K562 (cell line): Measurements from ENCODE around the gene CELF4. TPM values are rescaled to one million over a fixed set of nuclear protein-coding genes. Genes with fewer than 3 reads are reported as not detected.

ENCODE experiments used
- ATAC-seq: fragments of 200-7000 bp; cut with Tn5 transposase; 3 replicates; pipeline ENCODE4 v1.9.1; 2020; ENCODE audit warnings: moderate library complexity
- BruUV-seq: library from RNA; stranded (reverse); fragments of 400-500 nt; replicated peaks from 2 replicates; lab custom pipeline; 2021; lab: Mats Ljungman, UMichigan
- CTCF ChIA-PET: fragments of 300-600 bp; formaldehyde crosslinking; extraction: SDS; loops from one replicate; lab custom pipeline; 2021; ENCODE audit warnings: low intra/inter-chr PET ratio; lab: Yijun Ruan, JAX
- POLR2A ChIA-PET: fragments of 300-600, 350-650 bp; sonication (Branson Sonifier 250); formaldehyde crosslinking; extraction: SDS; loops from one replicate; lab custom pipeline; 2021; ENCODE audit warnings: antibody characterized with exemption, inconsistent platforms; lab: Yijun Ruan, JAX
- DNase-seq, 4 experiments: peaks; one replicate each; pipeline versions ENCODE4 v3.0.0 to v3.0.0-alpha.2; 2011 to 2018; ENCODE audit warnings: low spot score in 3 of 4, mixed read lengths in 3 of 4; ENCODE audit errors: extremely low read depth in 1 of 4
- FAIRE-seq: peaks from 2 replicates; lab custom pipeline; 2011; peaks lifted over from hg19 to GRCh38; lab: Jason Lieb, UNC
- H2AFZ ChIP-seq: 2 replicates; pipeline ENCODE4 v1.6.0; 2011; ENCODE audit warnings: low read depth, low read length, control low read depth, inconsistent platforms
- H3K27ac ChIP-seq: fragments of 200-600 bp; 3 replicates; pipeline ENCODE4 v1.8.0; 2011; ENCODE audit warnings: low read depth, mild to moderate bottlenecking, control low read depth, inconsistent platforms, low read length, moderate library complexity, mixed read lengths; ENCODE audit errors: extremely low read depth
- H3K27me3 ChIP-seq, 2 experiments: fragments of 300-600 bp in 1 of 2; 2 replicates in 1 of 2; 3 replicates in 1 of 2; pipeline versions ENCODE4 v1.6.0 to v1.8.0; 2011; ENCODE audit warnings: inconsistent platforms in 2 of 2, low read length in 2 of 2, mild to moderate bottlenecking in 1 of 2, mixed read lengths in 1 of 2, moderate library complexity in 1 of 2; ENCODE audit not compliant: control insufficient read depth in 2 of 2, insufficient read depth in 2 of 2
- H3K36me3 ChIP-seq: fragments of 300-600 bp; 3 replicates; pipeline ENCODE4 v1.8.0; 2011; ENCODE audit warnings: mild to moderate bottlenecking, low read length, inconsistent platforms; ENCODE audit not compliant: control insufficient read depth, insufficient read depth
- H3K4me1 ChIP-seq, 2 experiments: fragments of 200-600 bp in 1 of 2; replicated peaks in 1 of 2; 2 replicates in 1 of 2; 3 replicates in 1 of 2; pipeline versions ENCODE4 v1.5.1 to v1.8.0; 2011; ENCODE audit warnings: inconsistent platforms in 2 of 2, low read length in 2 of 2, mild to moderate bottlenecking in 1 of 2, mixed read lengths in 1 of 2, moderate library complexity in 1 of 2; ENCODE audit not compliant: control insufficient read depth in 2 of 2, insufficient read depth in 2 of 2
- H3K4me2 ChIP-seq: 2 replicates; pipeline ENCODE4 v1.6.1; 2011; ENCODE audit warnings: low read length, control low read depth, inconsistent platforms, mixed read lengths; ENCODE audit not compliant: insufficient read depth
- H3K4me3 ChIP-seq: fragments of 200-600 bp; sonication (generic), shearing (Covaris generic); 2 replicates; pipeline ENCODE4 v1.5.1; 2016; ENCODE audit warnings: control low read depth, inconsistent platforms
- H3K79me2 ChIP-seq: fragments of 200-600 bp; 3 replicates; pipeline ENCODE4 v1.8.0; 2011; ENCODE audit warnings: low read length, inconsistent platforms; ENCODE audit not compliant: control insufficient read depth, insufficient read depth
- H3K9ac ChIP-seq, 2 experiments: 2 replicates each; pipeline versions ENCODE4 v1.6.0 to v1.6.1; 2011; ENCODE audit warnings: low read depth in 2 of 2, low read length in 2 of 2, control low read depth in 1 of 2, inconsistent platforms in 1 of 2, mild to moderate bottlenecking in 1 of 2, mixed read lengths in 1 of 2; ENCODE audit not compliant: insufficient read depth in 1 of 2
- H3K9me1 ChIP-seq: one replicate; pipeline ENCODE4 v1.6.0; 2011; ENCODE audit warnings: inconsistent platforms, mild to moderate bottlenecking, low read length, moderate library complexity; ENCODE audit not compliant: control insufficient read depth, insufficient read depth
- H3K9me3 ChIP-seq: replicated peaks from 2 replicates; pipeline ENCODE4 v1.5.1; 2011; ENCODE audit warnings: low read depth, low read length, inconsistent platforms; ENCODE audit not compliant: control insufficient read depth, insufficient read depth
- H4K20me1 ChIP-seq: replicated peaks from 2 replicates; pipeline ENCODE4 v1.6.1; 2011; ENCODE audit warnings: low read length, inconsistent platforms, mixed read lengths; ENCODE audit not compliant: control insufficient read depth, insufficient read depth
- CBX5 ChIP-seq: IDR thresholded peaks from 2 replicates; pipeline ENCODE4 v1.6.1; 2014; ENCODE audit warnings: low read depth, borderline replicate concordance
- DLX4 ChIP-seq: fragments of 250-450 bp; sonication (Bioruptor Pico); IDR thresholded peaks from 2 replicates; pipeline ENCODE4 v1.6.1; 2021; ENCODE audit warnings: mild to moderate bottlenecking
- FUS ChIP-seq: fragments of 200-400 bp; formaldehyde crosslinking; optimal IDR thresholded peaks from 2 replicates; pipeline ENCODE3; 2017; ENCODE audit warnings: low read depth, low read length
- GTF2F1 ChIP-seq: IDR thresholded peaks from 2 replicates; pipeline ENCODE4 v1.6.1; 2011; ENCODE audit warnings: low read depth, low read length, improper control_type of control experiment
- HDAC6 ChIP-seq: IDR thresholded peaks from 2 replicates; pipeline ENCODE4 v1.6.1; 2012; ENCODE audit warnings: low read depth, mild to moderate bottlenecking, control low read depth, inconsistent platforms, low read length, moderate library complexity
- KAT2B ChIP-seq: IDR thresholded peaks from one replicate; pipeline ENCODE4 v1.6.1; 2012; ENCODE audit warnings: low read depth, mild to moderate bottlenecking, control low read depth, inconsistent platforms, low read length, moderate library complexity
- KLF16 ChIP-seq: IDR thresholded peaks from 2 replicates; pipeline ENCODE4 v1.6.1; 2016; ENCODE audit warnings: antibody characterized with exemption
- NCOA1 ChIP-seq: fragments of 450-650 bp; IDR thresholded peaks from 2 replicates; pipeline ENCODE4 v1.6.1; 2016; ENCODE audit warnings: low read depth
- NFXL1 ChIP-seq: fragments of 450-650 bp; formaldehyde crosslinking; IDR thresholded peaks from 2 replicates; pipeline ENCODE4 v1.4.0; 2021; ENCODE audit warnings: mild to moderate bottlenecking
- PTTG1 ChIP-seq: fragments of 450-650 bp; IDR thresholded peaks from 2 replicates; pipeline ENCODE4 v1.6.1; 2016; ENCODE audit warnings: low read depth, mild to moderate bottlenecking, missing genetic modification characterization, missing compliant biosample characterization
- RBM17 ChIP-seq: fragments of 200-400 bp; formaldehyde crosslinking; IDR thresholded peaks from 2 replicates; pipeline ENCODE4 v1.6.1; 2017; ENCODE audit warnings: low read depth, mild to moderate bottlenecking, low read length, borderline replicate concordance
- THRAP3 ChIP-seq: fragments of 450-650 bp; IDR thresholded peaks from 2 replicates; pipeline ENCODE4 v1.6.1; 2016; ENCODE audit warnings: mild to moderate bottlenecking, inconsistent platforms, borderline replicate concordance
- U2AF2 ChIP-seq: fragments of 200-400 bp; formaldehyde crosslinking; optimal IDR thresholded peaks from 2 replicates; pipeline ENCODE3; 2017; ENCODE audit warnings: low read depth, mild to moderate bottlenecking, low read length
- ZNF586 ChIP-seq: fragments of 450-650 bp; formaldehyde crosslinking; conservative IDR thresholded peaks from 2 replicates; pipeline ENCODE4 v1.4.0; 2020; ENCODE audit warnings: mild to moderate bottlenecking, moderate library complexity
- ZNF778 ChIP-seq: fragments of 450-650 bp; formaldehyde crosslinking; IDR thresholded peaks from 2 replicates; pipeline ENCODE4 v1.4.0; 2020; ENCODE audit warnings: mild to moderate bottlenecking, moderate library complexity
- WGBS: fragments of 100-300 bp; shearing (Covaris generic); methylation state at CpG from one replicate; pipeline ENCODE4 v1.1.6; 2016; ENCODE audit warnings: low coverage, mixed read lengths; ENCODE audit not compliant: insufficient coverage; ENCODE audit errors: missing lambda C conversion rate; 5-methylcytosine and 5-hydroxymethylcytosine counted together
- in situ Hi-C: fragments of 300-500 bp; cut with MboI; formaldehyde crosslinking; loops from 4 replicates; pipeline ENCODE4 v1.15.0; 2018; ENCODE audit warnings: inconsistent platforms, mixed read lengths
- intact Hi-C: fragments of 100-400 bp; cut with micrococcal nuclease; formaldehyde crosslinking; loops from 2 replicates; pipeline ENCODE4 v1.14.2; 2022
- polyA plus RNA-seq, 8 experiments: library from polyadenylated mRNA; depleted of rRNA in 4 of 8; stranded (reverse) in 5 of 8; unstranded in 3 of 8; fragments of >200 nt; fragmentation: Nextera tagmentation in 2 of 8; fragmentation: Illumina TruSeq in 1 of 8; extraction: Ambion mirVana in 2 of 8; extraction: Trizol in 1 of 8; gene quantifications; 2 replicates each; pipeline versions ENCODE4 v1.2.1 to v1.2.3, GENCODE V29; 2011 to 2014; ENCODE audit warnings: inconsistent platforms in 1 of 8, missing spikeins in 1 of 8
- total RNA-seq, 7 experiments: library from RNA; depleted of rRNA in 6 of 7; stranded (reverse); fragments of >200 nt in 6 of 7; fragmentation: Illumina TruSeq in 2 of 7; extraction: Trizol in 2 of 7; gene quantifications; 2 replicates each; pipeline versions ENCODE4 v1.2.1 to v1.2.3, GENCODE V29; 2011 to 2021; ENCODE audit warnings: low replicate concordance in 1 of 7

CELF4 gene
- total and polyA plus RNA-seq, 9 of the 15 experiments (the other 6 are each of a cell fraction or from before 2014, with no cell fraction given) = 0.04 to 0.24 (median 0.07) TPM; not detected in 3

- H4K20me1 ChIP-seq = 0 out of 2 replicates have a peak, but pooled peaks cover 7% of the 10 kb centered on the region
- H3K27me3 ChIP-seq = peaks cover 8 to 23% of the 10 kb centered on the region in 2 experiments; a peak in 3 of 5 replicates
- H3K4me1 ChIP-seq = no peaks in the 10 kb centered on the region
- CTCF ChIA-PET = no interaction called here
- in situ Hi-C loops = no loop called here
- H3K9me1 ChIP-seq = no peaks in the 10 kb centered on the region
- TF ChIP-seq NCOA1 (no peak), KAT2B (no peak), NFXL1 (CRISPR knock-in tag) (no peak), HDAC6 (no peak), ZNF778 (CRISPR knock-in tag) (no peak), FUS (no peak), CBX5 (no peak), RBM17 (no peak), U2AF2 (no peak), GTF2F1 (no peak), ZNF586 (CRISPR knock-in tag) (no peak), PTTG1 (no peak), KLF16 (no peak), THRAP3 (no peak), DLX4 (CRISPR knock-in tag) (no peak)
- no peak overlapping the region for H3K9ac ChIP-seq
- intact Hi-C loops = no loop called here
- no TSS peak for BruUV-seq
- POLR2A ChIA-PET = interaction anchor here (0.6 kb wide), 1 partner anchor 216 kb away, joined by 3 read pairs; no protein-coding TSS in a partner anchor
- no peak for FAIRE-seq
- ATAC-seq = no peak
- no peaks in the 10 kb centered on the region for H3K36me3 ChIP-seq
- H3K27ac ChIP-seq = no peak overlapping the region
- H3K9me3 ChIP-seq = no peaks in the 10 kb centered on the region
- DNase-seq = no peak
- no peak overlapping the region for H3K4me2 ChIP-seq
- 0% methylated on average over 3 of the region's 3 CpGs for WGBS
- H3K4me3 ChIP-seq = no peak overlapping the region
- H3K79me2 ChIP-seq = no peaks in the 10 kb centered on the region
- no peak overlapping the region for H2AFZ ChIP-seq
These were observed 38.2 kb downstream of the CELF4 start for GRCh38 chr18:37527395-37527794.
